Colonic mucosa (tissue), 4 donors: Measurements from ENCODE around the gene TIGAR. TPM values are rescaled to one million over a fixed set of nuclear protein-coding genes. Genes with fewer than 3 reads are reported as not detected.

ENCODE experiments used
- DNase-seq: peaks from one replicate; pipeline ENCODE4 v3.0.0-alpha.2; 2020
- H3K27ac ChIP-seq: fragments of 200-600 bp; one replicate; pipeline ENCODE4 v1.8.0; 2021
- H3K27me3 ChIP-seq: fragments of 200-600 bp; one replicate; pipeline ENCODE4 v1.8.0; 2021
- H3K36me3 ChIP-seq: fragments of 200-600 bp; one replicate; pipeline ENCODE4 v1.8.0; 2021
- H3K4me1 ChIP-seq: fragments of 200-600 bp; one replicate; pipeline ENCODE4 v1.8.0; 2021; ENCODE audit warnings: mild to moderate bottlenecking
- H3K4me3 ChIP-seq: fragments of 200-600 bp; one replicate; pipeline ENCODE4 v1.8.0; 2021
- H3K9ac ChIP-seq, 2 donors: one replicate each; pipeline ENCODE4 v1.7.0; 2013; ENCODE audit warnings: control low read depth in 2 of 2, low read depth in 2 of 2, low read length in 2 of 2
- H3K9me3 ChIP-seq: fragments of 200-600 bp; one replicate; pipeline ENCODE4 v1.8.0; 2021
- CTCF ChIP-seq: fragments of 200-600 bp; IDR thresholded peaks from one replicate; pipeline ENCODE4 v1.8.0; 2022; ENCODE audit warnings: antibody characterized with exemption, mild to moderate bottlenecking
- intact Hi-C: fragments of 100-400 bp; cut with DNase I; formaldehyde crosslinking; loops from one replicate; pipeline ENCODE4 v1.14.1; 2022
- total RNA-seq, 2 donors: library from RNA; stranded (reverse); fragmentation: NEBNext Ultra II Directional in 1 of 2; extraction: Animal tissue kit (Norgen Biotek cat#: 25700) in 1 of 2; gene quantifications; one replicate each; pipeline ENCODE4 v1.2.1, GENCODE V29; 2021
- donor health status: healthy.
- donor health status: DM: no; HTN: no; CAD: no.
- donor health status: DM: no; HTN: no; CAD: no.

The TIGAR gene
- total RNA-seq, 2 donors from 2014 or later, result 14.1 to 17.7 TPM

GRCh38 chr12:4311776-4312175 lies 9.2 kb upstream of the TIGAR start:
- Histone ChIP-seq H3K9ac (no peak overlapping the region), H3K4me1 (no peaks in the 10 kb centered on the region), H3K36me3 (no peaks in the 10 kb centered on the region), H3K27ac (no peak overlapping the region), H3K9me3 (no peaks in the 10 kb centered on the region), H3K4me3 (no peak overlapping the region), H3K27me3 (no peaks in the 10 kb centered on the region)
- intact Hi-C loops, result no loop called here
- TF ChIP-seq CTCF, result no peak
- no peak for DNase-seq

DNA sequence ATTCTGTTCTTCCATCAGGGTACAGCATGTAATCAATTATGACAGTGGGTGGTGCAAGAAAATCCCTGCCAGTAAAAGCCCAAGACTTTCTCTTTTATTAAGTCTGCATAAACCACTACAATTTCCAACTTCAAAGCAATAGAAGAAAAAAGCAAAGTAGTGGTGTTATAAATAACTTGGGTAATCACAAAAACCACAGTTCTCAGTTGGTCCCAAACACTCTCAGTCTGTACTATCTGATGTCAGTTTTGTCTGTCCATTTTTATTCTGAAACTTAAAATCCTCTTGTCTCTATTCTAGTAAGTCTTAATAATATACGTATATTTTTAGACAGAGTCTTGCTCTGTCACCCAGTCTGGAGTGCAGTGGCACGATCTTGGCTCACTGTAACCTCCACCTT lies 8.8 kb upstream of the TIGAR start:
- no peak overlapping the region for H3K4me3 ChIP-seq
- H3K27ac ChIP-seq, result no peak overlapping the region
- no peaks in the 10 kb centered on the region for H3K36me3 ChIP-seq
- no peak for TF ChIP-seq CTCF
- H3K9ac ChIP-seq, result no peak overlapping the region
- no peaks in the 10 kb centered on the region for H3K4me1 ChIP-seq
- DNase-seq, result no peak
- H3K9me3 ChIP-seq, result no peaks in the 10 kb centered on the region
- intact Hi-C loops, result no loop called here
- no peaks in the 10 kb centered on the region for H3K27me3 ChIP-seq

GRCh38 chr12:4320497-4320852 lies 538 bp upstream of the TIGAR start:
- peak overlapping the region; percentile 82 for H3K27ac ChIP-seq

GRCh38 chr12:4322726-4323125 lies 1.7 kb downstream of the TIGAR start:
- no peak for DNase-seq
- Histone ChIP-seq H3K27ac (no peak overlapping the region), H3K9me3 (no peaks in the 10 kb centered on the region), H3K9ac (no peak overlapping the region), H3K36me3 (no peaks in the 10 kb centered on the region), H3K4me1 (no peaks in the 10 kb centered on the region), H3K4me3 (no peak overlapping the region), H3K27me3 (no peaks in the 10 kb centered on the region)
- TF ChIP-seq CTCF, result no peak
- intact Hi-C loops, result no loop called here

More at GRCh38 chr12:4320497-4320852, 538 bp upstream of the TIGAR start:
- Histone ChIP-seq H3K4me3 (peak overlapping the region; percentile 91), H3K9ac (peak overlapping the region; percentile 75 to 99), H3K27me3 (no peaks in the 10 kb centered on the region), H3K4me1 (no peaks in the 10 kb centered on the region), H3K9me3 (no peaks in the 10 kb centered on the region), H3K36me3 (no peaks in the 10 kb centered on the region)
- DNase-seq, result no peak
- intact Hi-C loops, result no loop called here
- TF ChIP-seq CTCF, result no peak

- intact Hi-C loops, result no loop called here
- no peaks in the 10 kb centered on the region for H3K27me3 ChIP-seq
- DNase-seq, result no peak
- no peak overlapping the region for H3K9ac ChIP-seq
- H3K4me1 ChIP-seq, result no peaks in the 10 kb centered on the region
- H3K27ac ChIP-seq, result no peak overlapping the region
- H3K4me3 ChIP-seq, result no peak overlapping the region
- no peaks in the 10 kb centered on the region for H3K9me3 ChIP-seq
- TF ChIP-seq CTCF, result no peak
- H3K36me3 ChIP-seq, result no peaks in the 10 kb centered on the region
These were observed 2.4 kb downstream of the TIGAR start for GRCh38 chr12:4323396-4323795.

DNA sequence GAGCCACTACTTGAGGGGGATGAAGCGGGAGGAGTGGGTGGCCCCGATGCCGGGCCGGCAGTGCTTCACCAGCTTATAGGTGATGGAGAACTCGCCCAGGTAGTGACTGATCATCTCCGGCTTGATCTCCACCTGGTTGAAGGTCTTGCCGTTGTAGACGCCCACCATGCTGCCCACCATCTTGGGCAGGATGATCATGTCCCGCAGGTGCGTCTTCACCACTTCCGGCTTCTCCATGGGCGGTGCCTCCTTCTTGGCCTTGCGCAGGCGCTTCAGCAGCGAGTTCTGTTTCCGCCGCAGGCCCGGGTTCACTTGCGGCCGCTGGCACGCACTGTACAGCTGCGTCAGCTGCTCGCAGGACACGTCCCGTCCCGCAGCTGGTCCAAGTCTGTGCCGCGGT lies 3.4 kb downstream of the TIGAR start:
- no peaks in the 10 kb centered on the region for H3K27me3 ChIP-seq
- no peak overlapping the region for H3K27ac ChIP-seq
- H3K36me3 ChIP-seq, result no peaks in the 10 kb centered on the region
- H3K9ac ChIP-seq, result no peak overlapping the region
- TF ChIP-seq CTCF, result no peak
- H3K9me3 ChIP-seq, result no peaks in the 10 kb centered on the region
- intact Hi-C loops, result no loop called here
- DNase-seq, result no peak
- no peaks in the 10 kb centered on the region for H3K4me1 ChIP-seq
- H3K4me3 ChIP-seq, result no peak overlapping the region
